ENCODE measurements around the gene SCAPER. TPM values are rescaled to one million over a fixed set of nuclear protein-coding genes. Genes with fewer than 3 reads are reported as not detected.
"Not testable (repeated sequence)": the region's sequence is repeated elsewhere in the genome, so short reads cannot be mapped to it uniquely, and the experiment has no call there.

The SCAPER gene
- total and polyA plus RNA-seq, 4 donors, result 3.3 to 18.0 (median 9.9) TPM

- DNase-seq (ENCODE audit: low spot score), result no peak
- H3K4me3 ChIP-seq (ENCODE audit: low read depth in 1 of 3, low read length in 3 of 3), result no peak overlapping the region
- 96% methylated on average over 2 of the region's 2 CpGs for WGBS
- no peak for TF ChIP-seq CTCF (IDR thresholded peaks at IDR 0.05; ENCODE audit: low read depth, low read length, missing input control)
- TF ChIP-seq GABPA (IDR thresholded peaks at IDR 0.05 in 1 of 2, conservative IDR thresholded peaks at IDR 0.05 in 1 of 2), result no peak
- no peak for TF ChIP-seq HNF4A (conservative IDR thresholded peaks at IDR 0.05)
- TF ChIP-seq YY1 (IDR thresholded peaks at IDR 0.05), result no peak
- TF ChIP-seq RAD21 (IDR thresholded peaks at IDR 0.05), result no peak
- no peak for TF ChIP-seq HNF4G (IDR thresholded peaks at IDR 0.05)
- no peak for TF ChIP-seq NR2F2 (IDR thresholded peaks at IDR 0.05)
- no peak for TF ChIP-seq FOXA1 (IDR thresholded peaks at IDR 0.05)
- no peak for TF ChIP-seq MAX (IDR thresholded peaks at IDR 0.05)
- no peak for TF ChIP-seq ZBTB33 (IDR thresholded peaks at IDR 0.05)
- no peaks in the 10 kb centered on the region for H3K9me3 ChIP-seq (ENCODE audit: control insufficient read depth in 4 of 4, low read length in 3 of 4)
- no peaks in the 10 kb centered on the region for H3K4me1 ChIP-seq (ENCODE audit: control insufficient read depth in 4 of 4, insufficient read depth in 4 of 4, low read length in 3 of 4)
- no peak overlapping the region for H3K9ac ChIP-seq (ENCODE audit: low read depth in 1 of 2, low read length in 2 of 2)
- H3K27me3 ChIP-seq (ENCODE audit: control insufficient read depth in 4 of 4, insufficient read depth in 4 of 4, low read length in 3 of 4), result no peaks in the 10 kb centered on the region
- peaks cover 3 to 7% (median 6%) of the 10 kb centered on the region in 4 donors for H3K36me3 ChIP-seq (ENCODE audit: control insufficient read depth in 4 of 4, insufficient read depth in 3 of 4, low read depth in 1 of 4, low read length in 3 of 4)
- H3K27ac ChIP-seq (ENCODE audit: low read depth in 1 of 2, low read length in 2 of 2), result no peak overlapping the region
These were observed 19.9 kb downstream of the SCAPER start for GRCh38 chr15:76885212-76885611.

GRCh38 chr15:76875911-76876310, 29.2 kb downstream of the SCAPER start:
- peaks cover 0 to 14% (median 1%) of the 10 kb centered on the region in 4 donors for H3K36me3 ChIP-seq (ENCODE audit: control insufficient read depth in 4 of 4, insufficient read depth in 3 of 4, low read depth in 1 of 4, low read length in 3 of 4)
- 96% methylated on average over 26 of the region's 26 CpGs for WGBS
- no peaks in the 10 kb centered on the region for H3K27me3 ChIP-seq (ENCODE audit: control insufficient read depth in 4 of 4, insufficient read depth in 4 of 4, low read length in 3 of 4)
- H3K9me3 ChIP-seq (ENCODE audit: control insufficient read depth in 4 of 4, low read length in 3 of 4), result no peaks in the 10 kb centered on the region
- TF ChIP-seq HNF4G (IDR thresholded peaks at IDR 0.05) (no peak), JUND (IDR thresholded peaks at IDR 0.05) (no peak), RXRA (IDR thresholded peaks at IDR 0.05) (no peak), TAF1 (conservative IDR thresholded peaks at IDR 0.05) (no peak), EGR1 (IDR thresholded peaks at IDR 0.05; ENCODE audit: low read depth in 2 of 2) (no peak), REST (IDR thresholded peaks at IDR 0.05) (no peak), CTCF (IDR thresholded peaks at IDR 0.05; ENCODE audit: low read depth, low read length, missing input control) (no peak), RAD21 (IDR thresholded peaks at IDR 0.05) (no peak), NR2F2 (IDR thresholded peaks at IDR 0.05) (no peak), ATF3 (IDR thresholded peaks at IDR 0.05) (no peak), FOXA2 (IDR thresholded peaks at IDR 0.05) (no peak), GABPA (IDR thresholded peaks at IDR 0.05 in 1 of 2, conservative IDR thresholded peaks at IDR 0.05 in 1 of 2) (no peak), MAX (IDR thresholded peaks at IDR 0.05) (no peak), FOXA1 (IDR thresholded peaks at IDR 0.05) (no peak)
- DNase-seq (ENCODE audit: low spot score), result no peak
- H3K9ac ChIP-seq (ENCODE audit: low read depth in 1 of 2, low read length in 2 of 2), result no peak overlapping the region
- no peak overlapping the region for H3K4me3 ChIP-seq (ENCODE audit: low read depth in 1 of 3, low read length in 3 of 3)
- H3K4me1 ChIP-seq (ENCODE audit: control insufficient read depth in 4 of 4, insufficient read depth in 4 of 4, low read length in 3 of 4), result no peaks in the 10 kb centered on the region
- no peak overlapping the region for H3K27ac ChIP-seq (ENCODE audit: low read depth in 1 of 2, low read length in 2 of 2)

- H3K36me3 ChIP-seq (ENCODE audit: control insufficient read depth in 4 of 4, insufficient read depth in 3 of 4, low read depth in 1 of 4, low read length in 3 of 4); H3K9me3 ChIP-seq (ENCODE audit: control insufficient read depth in 4 of 4, low read length in 3 of 4); H3K9ac ChIP-seq (ENCODE audit: low read depth in 1 of 2, low read length in 2 of 2); DNase-seq (ENCODE audit: low spot score); H3K27ac ChIP-seq (ENCODE audit: low read depth in 1 of 2, low read length in 2 of 2); H3K4me1 ChIP-seq (ENCODE audit: control insufficient read depth in 4 of 4, insufficient read depth in 4 of 4, low read length in 3 of 4); H3K4me3 ChIP-seq (ENCODE audit: low read depth in 1 of 3, low read length in 3 of 3); H3K27me3 ChIP-seq (ENCODE audit: control insufficient read depth in 4 of 4, insufficient read depth in 4 of 4, low read length in 3 of 4): not testable (repeated sequence)
- 88% methylated on average over 2 of the region's 2 CpGs for WGBS
These were observed 32.1 kb downstream of the SCAPER start for GRCh38 chr15:76873066-76873465.
